Caco-2 (cell line): ENCODE measurements around the gene SIRT2. TPM values are rescaled to one million over a fixed set of nuclear protein-coding genes. Genes with fewer than 3 reads are reported as not detected.

Experiments
- BruUV-seq: library from RNA; stranded (reverse); fragments of 400-500 nt; replicated peaks from 2 replicates; lab custom pipeline; 2021; lab: Mats Ljungman, UMichigan
- CTCF ChIA-PET: fragments of 300-600 bp; sonication (Branson Sonifier 250); formaldehyde crosslinking; loops from one replicate; lab custom pipeline; 2022; ENCODE audit warnings: antibody characterized with exemption; lab: Charles Lee
- POLR2A ChIA-PET: fragments of 300-600 bp; sonication (Branson Sonifier 250); formaldehyde crosslinking; loops from one replicate; lab custom pipeline; 2022; ENCODE audit warnings: antibody characterized with exemption; lab: Charles Lee
- DNase-seq, 2 experiments: peaks; one replicate each; pipeline versions ENCODE4 v3.0.0 to v3.0.0-alpha.2; 2020 to 2022
- H3K27me3 ChIP-seq: replicated peaks from 2 replicates; pipeline ENCODE4 v1.6.0; 2011; ENCODE audit warnings: low read length; ENCODE audit not compliant: control insufficient read depth, insufficient read depth
- H3K36me3 ChIP-seq: 2 replicates; pipeline ENCODE4 v1.5.1; 2011; ENCODE audit warnings: low read length; ENCODE audit not compliant: control insufficient read depth, insufficient read depth
- H3K4me1 ChIP-seq: fragments of 250-450 bp; sonication (Bioruptor Pico); 2 replicates; pipeline ENCODE4 v1.5.1; 2020; ENCODE audit warnings: mild to moderate bottlenecking
- H3K4me3 ChIP-seq: 2 replicates; pipeline ENCODE4 v1.5.1; 2011; ENCODE audit warnings: low read depth, mild to moderate bottlenecking, control low read depth, low read length
- H3K9me3 ChIP-seq: fragments of 250-450 bp; sonication (Bioruptor Pico); 2 replicates; pipeline ENCODE4 v1.5.1; 2020; ENCODE audit warnings: mild to moderate bottlenecking, moderate library complexity
- H3K27ac Mint-ChIP-seq: one replicate; pipeline ENCODE4 v1.8.0; 2022; ENCODE audit warnings: mixed read lengths; ENCODE audit not compliant: unreplicated experiment
- H3K27me3 Mint-ChIP-seq: one replicate; pipeline ENCODE4 v1.8.0; 2022; ENCODE audit warnings: mixed read lengths; ENCODE audit not compliant: insufficient read depth, unreplicated experiment
- H3K36me3 Mint-ChIP-seq: one replicate; pipeline ENCODE4 v1.8.0; 2022; ENCODE audit warnings: mild to moderate bottlenecking, mixed read lengths; ENCODE audit not compliant: insufficient read depth, unreplicated experiment
- H3K4me1 Mint-ChIP-seq: one replicate; pipeline ENCODE4 v1.8.0; 2022; ENCODE audit warnings: low read depth, mixed read lengths; ENCODE audit not compliant: unreplicated experiment
- H3K4me3 Mint-ChIP-seq: one replicate; pipeline ENCODE4 v1.8.0; 2022; ENCODE audit warnings: mild to moderate bottlenecking, moderate library complexity, mixed read lengths; ENCODE audit not compliant: unreplicated experiment
- H3K9me3 Mint-ChIP-seq: one replicate; pipeline ENCODE4 v1.8.0; 2022; ENCODE audit warnings: mixed read lengths; ENCODE audit not compliant: unreplicated experiment
- CTCF ChIP-seq, 2 experiments: fragments of 200-600 bp in 1 of 2; IDR thresholded peaks; 1 replicate in 1 of 2; 2 replicates in 1 of 2; pipeline versions ENCODE4 v1.5.1 to v1.8.0; 2011 to 2022; ENCODE audit warnings: antibody characterized with exemption in 1 of 2, control low read depth in 1 of 2, inconsistent platforms in 1 of 2, low read depth in 1 of 2, low read length in 1 of 2, mild to moderate bottlenecking in 1 of 2, moderate library complexity in 1 of 2; ENCODE audit not compliant: insufficient read depth in 1 of 2, severe bottlenecking in 1 of 2, unreplicated experiment in 1 of 2
- intact Hi-C: fragments of 100-400 bp; cut with micrococcal nuclease; formaldehyde crosslinking; loops from one replicate; pipeline ENCODE4 v1.10.0; 2022; ENCODE audit not compliant: unreplicated experiment
- total RNA-seq: library from RNA; stranded (reverse); gene quantifications from 2 replicates; pipeline ENCODE4 v1.2.3, GENCODE V29; 2022

Gene SIRT2
- total RNA-seq, 1 experiment from 2014 or later = 33.3 TPM

GRCh38 chr19:38893341-38893771, 6.1 kb downstream of the SIRT2 start:
- Mint-ChIP-seq H3K4me3 (no peak overlapping the region), H3K4me1 (peaks cover 3% of the 10 kb centered on the region), H3K36me3 (peaks cover 11% of the 10 kb centered on the region), H3K27me3 (no peaks in the 10 kb centered on the region), H3K9me3 (no peaks in the 10 kb centered on the region), H3K27ac (no peak overlapping the region)
- Histone ChIP-seq H3K36me3 (peaks cover 2% of the 10 kb centered on the region), H3K4me1 (0 out of 2 replicates have a peak, but pooled peaks cover 2% of the 10 kb centered on the region), H3K4me3 (no peak overlapping the region), H3K27me3 (no peaks in the 10 kb centered on the region), H3K9me3 (no peaks in the 10 kb centered on the region)
- no TSS peak for BruUV-seq
- CTCF ChIA-PET = interaction anchor here (0.7 kb wide), 1 partner anchor 37 kb away, joined by 3 read pairs; the partner anchor contains the start of genes MRPS12 and SARS2
- DNase-seq = no peak
- TF ChIP-seq CTCF (IDR thresholded peaks at IDR 0.05; ENCODE audit: insufficient read depth in 1 of 2, low read depth in 1 of 2, low read length in 1 of 2, severe bottlenecking in 1 of 2, unreplicated experiment in 1 of 2) = no peak
- POLR2A ChIA-PET = no interaction called here
- intact Hi-C loops = no loop called here

GRCh38 chr19:38892841-38893240, 6.6 kb downstream of the SIRT2 start:
- Mint-ChIP-seq H3K9me3 (no peaks in the 10 kb centered on the region), H3K27ac (no peak overlapping the region), H3K4me3 (no peak overlapping the region), H3K27me3 (no peaks in the 10 kb centered on the region), H3K4me1 (no peaks in the 10 kb centered on the region), H3K36me3 (peaks cover 11% of the 10 kb centered on the region)
- peaks cover 2% of the 10 kb centered on the region for H3K36me3 ChIP-seq
- CTCF ChIA-PET = interaction anchor here (0.7 kb wide), 1 partner anchor 38 kb away, joined by 3 read pairs; the partner anchor contains the start of genes MRPS12 and SARS2
- H3K9me3 ChIP-seq = no peaks in the 10 kb centered on the region
- H3K4me1 ChIP-seq = no peaks in the 10 kb centered on the region
- no peaks in the 10 kb centered on the region for H3K27me3 ChIP-seq
- no peak for TF ChIP-seq CTCF (IDR thresholded peaks at IDR 0.05; ENCODE audit: insufficient read depth in 1 of 2, low read depth in 1 of 2, low read length in 1 of 2, severe bottlenecking in 1 of 2, unreplicated experiment in 1 of 2)
- POLR2A ChIA-PET = no interaction called here
- H3K4me3 ChIP-seq = no peak overlapping the region
- BruUV-seq = no TSS peak
- intact Hi-C loops = no loop called here
- no peak for DNase-seq

- ChIA-PET CTCF (no interaction called here), POLR2A (no interaction called here)
- Mint-ChIP-seq H3K27ac (no peak overlapping the region), H3K9me3 (no peaks in the 10 kb centered on the region), H3K27me3 (no peaks in the 10 kb centered on the region), H3K4me1 (no peaks in the 10 kb centered on the region), H3K4me3 (no peak overlapping the region), H3K36me3 (peaks cover 5% of the 10 kb centered on the region)
- H3K4me1 ChIP-seq = peaks cover 6% of the 10 kb centered on the region; the same call in 1 of the 2 replicates
- no peaks in the 10 kb centered on the region for H3K9me3 ChIP-seq
- intact Hi-C loops = no loop called here
- no peak overlapping the region for H3K4me3 ChIP-seq
- no peak for TF ChIP-seq CTCF (IDR thresholded peaks at IDR 0.05; ENCODE audit: insufficient read depth in 1 of 2, low read depth in 1 of 2, low read length in 1 of 2, severe bottlenecking in 1 of 2, unreplicated experiment in 1 of 2)
- no peaks in the 10 kb centered on the region for H3K27me3 ChIP-seq
- peaks cover 2% of the 10 kb centered on the region for H3K36me3 ChIP-seq
- no TSS peak for BruUV-seq
- no peak for DNase-seq
Measured at GRCh38 chr19:38891771-38892170, 7.6 kb downstream of the SIRT2 start.
